IMR-90 (cell line): ENCODE measurements around the gene TNS2. TPM values are rescaled to one million over a fixed set of nuclear protein-coding genes. Genes with fewer than 3 reads are reported as not detected.

Source experiments
- ATAC-seq: fragments of 200-7000 bp; cut with Tn5 transposase; 2 replicates; pipeline ENCODE4 v1.9.1; 2020; ENCODE audit warnings: low read depth, mild to moderate bottlenecking, moderate library complexity
- BruUV-seq: library from RNA; stranded (reverse); fragments of 400-500 nt; replicated peaks from 2 replicates; lab custom pipeline; 2021; lab: Mats Ljungman, UMichigan
- CTCF ChIA-PET: fragments of 300-600 bp; formaldehyde crosslinking; extraction: SDS; loops from one replicate; lab custom pipeline; 2021; ENCODE audit warnings: antibody characterized with exemption; lab: Yijun Ruan, JAX
- POLR2A ChIA-PET: fragments of 300-600 bp; sonication (Branson Sonifier 250); formaldehyde crosslinking; loops from one replicate; lab custom pipeline; 2022; ENCODE audit warnings: antibody characterized with exemption; ENCODE audit not compliant: unreplicated experiment; lab: Charles Lee
- DNase-seq: peaks from one replicate; pipeline ENCODE4 v3.0.0; 2013
- H2AFZ ChIP-seq: replicated peaks from 2 replicates; pipeline ENCODE3; 2013; ENCODE audit warnings: low read length, mild to moderate bottlenecking; ENCODE audit not compliant: poor library complexity
- H2AK5ac ChIP-seq: 2 replicates; pipeline ENCODE4 v1.6.1; 2013; ENCODE audit warnings: low read depth, low read length, inconsistent platforms
- H2AK9ac ChIP-seq: replicated peaks from 2 replicates; pipeline ENCODE3; 2013; ENCODE audit warnings: mild to moderate bottlenecking, low read depth, low read length, moderate library complexity; ENCODE audit not compliant: poor library complexity
- H2BK120ac ChIP-seq: 2 replicates; pipeline ENCODE4 v1.6.1; 2013; ENCODE audit warnings: low read depth, low read length, inconsistent platforms
- H2BK15ac ChIP-seq: 3 replicates; pipeline ENCODE4 v1.6.1; 2013; ENCODE audit warnings: low read depth, low read length, inconsistent platforms
- H2BK20ac ChIP-seq: 2 replicates; pipeline ENCODE4 v1.6.1; 2013; ENCODE audit warnings: low read depth, mild to moderate bottlenecking, inconsistent platforms, low read length, moderate library complexity
- H2BK5ac ChIP-seq: 2 replicates; pipeline ENCODE4 v1.6.1; 2013; ENCODE audit warnings: mild to moderate bottlenecking, low read depth, low read length, inconsistent platforms; ENCODE audit not compliant: poor library complexity, severe bottlenecking
- H3K14ac ChIP-seq: replicated peaks from 2 replicates; pipeline ENCODE4 v1.6.1; 2013; ENCODE audit warnings: low read depth, low read length, inconsistent platforms
- H3K18ac ChIP-seq: 2 replicates; pipeline ENCODE4 v1.6.1; 2013; ENCODE audit warnings: low read depth, low read length, control low read depth
- H3K23ac ChIP-seq: 2 replicates; pipeline ENCODE4 v1.6.1; 2013; ENCODE audit warnings: low read depth, low read length, inconsistent platforms
- H3K27ac ChIP-seq: 2 replicates; pipeline ENCODE4 v1.5.1; 2013; ENCODE audit warnings: mild to moderate bottlenecking, control low read depth, low read length; ENCODE audit not compliant: insufficient read depth
- H3K27me3 ChIP-seq: 2 replicates; pipeline ENCODE4 v1.6.1; 2013; ENCODE audit warnings: low read length; ENCODE audit not compliant: control insufficient read depth, insufficient read depth
- H3K36me3 ChIP-seq: 2 replicates; pipeline ENCODE4 v1.6.1; 2013; ENCODE audit warnings: low read length, mixed read lengths; ENCODE audit not compliant: control insufficient read depth, insufficient read depth
- H3K4ac ChIP-seq: 2 replicates; pipeline ENCODE4 v1.6.1; 2013; ENCODE audit warnings: low read depth, low read length, inconsistent platforms
- H3K4me1 ChIP-seq: 2 replicates; pipeline ENCODE4 v1.6.1; 2013; ENCODE audit warnings: low read length, mixed read lengths; ENCODE audit not compliant: control insufficient read depth, insufficient read depth
- H3K4me2 ChIP-seq: 2 replicates; pipeline ENCODE4 v1.6.1; 2013; ENCODE audit warnings: low read depth, mild to moderate bottlenecking, control low read depth, low read length, moderate library complexity
- H3K4me3 ChIP-seq: 2 replicates; pipeline ENCODE4 v1.5.1; 2013; ENCODE audit warnings: low read depth, mild to moderate bottlenecking, control low read depth, low read length, moderate library complexity; ENCODE audit not compliant: insufficient read depth
- H3K56ac ChIP-seq: 2 replicates; pipeline ENCODE4 v1.6.1; 2013; ENCODE audit warnings: low read length, inconsistent platforms; ENCODE audit not compliant: insufficient read depth; ENCODE audit errors: extremely low read depth
- H3K79me1 ChIP-seq, 2 experiments: 2 replicates each; pipeline ENCODE4 v1.6.1; 2013; ENCODE audit warnings: low read length in 2 of 2, inconsistent platforms in 1 of 2, low read depth in 1 of 2
- H3K9ac ChIP-seq: 2 replicates; pipeline ENCODE4 v1.6.1; 2013; ENCODE audit warnings: low read depth, low read length, control low read depth
- H3K9me1 ChIP-seq: 2 replicates; pipeline ENCODE4 v1.6.1; 2013; ENCODE audit warnings: low read length, inconsistent platforms; ENCODE audit not compliant: insufficient read depth
- H3K9me3 ChIP-seq: 2 replicates; pipeline ENCODE4 v1.6.1; 2013; ENCODE audit warnings: low read length; ENCODE audit not compliant: control insufficient read depth, insufficient read depth
- H4K20me1 ChIP-seq: 2 replicates; pipeline ENCODE4 v1.6.1; 2013; ENCODE audit warnings: low read length, inconsistent platforms; ENCODE audit not compliant: insufficient read depth
- H4K5ac ChIP-seq: 2 replicates; pipeline ENCODE4 v1.6.1; 2013; ENCODE audit warnings: mild to moderate bottlenecking, low read depth, low read length, control low read depth
- H4K8ac ChIP-seq, 2 experiments: 2 replicates each; pipeline ENCODE4 v1.6.1; 2013; ENCODE audit warnings: low read depth in 2 of 2, low read length in 2 of 2, control low read depth in 1 of 2, inconsistent platforms in 1 of 2
- H4K91ac ChIP-seq: 2 replicates; pipeline ENCODE4 v1.6.1; 2013; ENCODE audit warnings: low read depth, low read length, inconsistent platforms; ENCODE audit not compliant: insufficient read depth
- CEBPB ChIP-seq: IDR thresholded peaks from 2 replicates; pipeline ENCODE4 v1.6.1; 2012; ENCODE audit warnings: low read depth, low read length, improper control_type of control experiment
- CTCF ChIP-seq: conservative IDR thresholded peaks from 2 replicates; pipeline ENCODE4 v1.5.1; 2012; ENCODE audit warnings: mild to moderate bottlenecking, low read depth, low read length, improper control_type of control experiment
- MXI1 ChIP-seq: IDR thresholded peaks from 2 replicates; pipeline ENCODE4 v1.6.1; 2012; ENCODE audit warnings: low read depth, mild to moderate bottlenecking, low read length, moderate library complexity, borderline replicate concordance
- POLR2A ChIP-seq: IDR thresholded peaks from 2 replicates; pipeline ENCODE4 v1.6.1; 2012; ENCODE audit warnings: mild to moderate bottlenecking, low read depth, low read length
- RFX5 ChIP-seq: IDR thresholded peaks from 2 replicates; pipeline ENCODE4 v1.8.0; 2012; ENCODE audit warnings: low read depth, mild to moderate bottlenecking, low read length, moderate library complexity
- USF2 ChIP-seq: fragments of 150-350 bp; IDR thresholded peaks from 2 replicates; pipeline ENCODE4 v1.6.1; 2017; ENCODE audit warnings: mild to moderate bottlenecking, antibody characterized with exemption, low read length, low read depth
- WGBS, 2 experiments: methylation state at CpG; one replicate each; pipeline versions ENCODE4 v1.1.5 to v1.1.7; 2013; ENCODE audit warnings: missing lambda C conversion rate in 2 of 2; ENCODE audit not compliant: insufficient read length in 1 of 2; ENCODE audit errors: extremely low coverage in 2 of 2; 5-methylcytosine and 5-hydroxymethylcytosine counted together
- dilution Hi-C: fragments of 300-500 bp; cut with HindIII; formaldehyde crosslinking; loops from one replicate; pipeline ENCODE4 v1.14.3; 2018; ENCODE audit warnings: low sequenced_read_pairs; ENCODE audit not compliant: unreplicated experiment
- in situ Hi-C: fragments of 300-500 bp; cut with MboI; formaldehyde crosslinking; loops from 3 replicates; pipeline ENCODE4 v1.14.3; 2019; ENCODE audit warnings: low sequenced_read_pairs, inconsistent platforms, mixed read lengths
- intact Hi-C: fragments of 100-400 bp; cut with micrococcal nuclease; formaldehyde crosslinking; loops from 2 replicates; pipeline ENCODE4 v1.10.0; 2022
- polyA plus RNA-seq, 3 experiments: library from polyadenylated mRNA; depleted of rRNA; stranded (reverse); fragments of >200 nt; gene quantifications; 2 replicates each; pipeline ENCODE4 v1.2.3, GENCODE V29; 2012; ENCODE audit warnings: low replicate concordance in 1 of 3
- total RNA-seq: library from RNA; depleted of rRNA; stranded (reverse); fragments of >200 nt; gene quantifications from 2 replicates; pipeline ENCODE4 v1.2.3, GENCODE V29; 2012

Gene TNS2
- total and polyA plus RNA-seq, 2 of the 4 experiments (the other 2 are of a cell fraction) = 10.4 to 67.2 TPM

GRCh38 chr12:53048033-53048779, 1.7 kb upstream of the TNS2 start:
- Histone ChIP-seq H3K9me3 (no peaks in the 10 kb centered on the region), H3K79me1 (peaks cover 15 to 78% of the 10 kb centered on the region in 2 experiments; a peak in 3 of 4 replicates), H4K20me1 (peaks cover 22% of the 10 kb centered on the region), H3K18ac (peak overlapping the region; percentile 96), H2BK15ac (peak overlapping the region; percentile 97), H4K5ac (peak overlapping the region; percentile 98), H2AFZ (peak overlapping the region; percentile 90), H3K56ac (peak overlapping the region; percentile 80), H3K9me1 (peaks cover 30% of the 10 kb centered on the region), H3K27ac (peak overlapping the region; percentile 99), H3K4me2 (peak overlapping the region; percentile 67), H2BK20ac (peak overlapping the region; percentile 93), H3K23ac (peak overlapping the region; percentile 80), H3K4ac (peak overlapping the region; percentile 100), H2AK5ac (peak overlapping the region; percentile 100), H3K9ac (peak overlapping the region; percentile 87), H3K27me3 (no peaks in the 10 kb centered on the region), H3K4me1 (peaks cover 45% of the 10 kb centered on the region), H3K36me3 (peaks cover 9% of the 10 kb centered on the region; the same call in 1 of the 2 replicates), H4K91ac (peak overlapping the region; percentile 99), H3K14ac (peak overlapping the region; percentile 98), H2BK120ac (peak overlapping the region; percentile 99), H4K8ac (peak overlapping the region; percentile 84 to 89), H2BK5ac (peak overlapping the region; percentile 99), H3K4me3 (peak overlapping the region; percentile 45), H2AK9ac (peak overlapping the region; percentile 100)
- TF ChIP-seq POLR2A (no peak), USF2 (no peak), MXI1 (peak; percentile 34; the same call in 1 of the 2 replicates), RFX5 (no peak), CTCF (0 out of 2 replicates have a peak, but pooled peaks have one; percentile 10), CEBPB (no peak)
- POLR2A ChIA-PET = interaction anchor here (0.5 to 2.1 kb wide), 5 partner anchors 24 to 132 kb away, joined by 3 to 7 read pairs (median 4); partner anchors contain the start of genes SPRYD3 and ZNF740
- DNase-seq = no peak
- intact Hi-C loops (no loop called here), dilution Hi-C loops (no loop called here), in situ Hi-C loops (no loop called here)
- WGBS, 2 experiments = 20% methylated on average over 1 of the region's 10 CpGs; no CpG with 5 or more reads in 1 of the 2 experiments
- CTCF ChIA-PET = interaction anchor here (0.5 to 2.4 kb wide), 5 partner anchors 7 to 68 kb away, joined by 3 to 6 read pairs (median 5); no protein-coding TSS in a partner anchor
- BruUV-seq = no TSS peak
- ATAC-seq = peak; percentile 0; the same call in 1 of the 2 replicates
